PC-9 (cell line): Measurements from ENCODE around the gene TBRG4. TPM values are rescaled to one million over a fixed set of nuclear protein-coding genes. Genes with fewer than 3 reads are reported as not detected.

Source experiments
- BruUV-seq: library from RNA; stranded (reverse); fragments of 400-500 nt; replicated peaks from 2 replicates; lab custom pipeline; 2021; lab: Mats Ljungman, UMichigan
- CTCF ChIA-PET: fragments of 300-600 bp; sonication (Branson Sonifier 250); formaldehyde crosslinking; loops from one replicate; lab custom pipeline; 2022; ENCODE audit warnings: antibody characterized with exemption; lab: Charles Lee
- POLR2A ChIA-PET: fragments of 300-600 bp; sonication (Branson Sonifier 250); formaldehyde crosslinking; loops from one replicate; lab custom pipeline; 2022; ENCODE audit warnings: antibody characterized with exemption; ENCODE audit not compliant: unreplicated experiment; lab: Charles Lee
- DNase-seq, 2 experiments: peaks; one replicate each; pipeline versions ENCODE4 v3.0.0 to v3.0.0-alpha.2; 2015 to 2022; ENCODE audit warnings: mixed read lengths in 1 of 2
- H2AFZ ChIP-seq: fragments of 200-600 bp; sonication (generic); 2 replicates; pipeline ENCODE4 v1.8.1; 2017; ENCODE audit warnings: antibody characterized with exemption
- H3F3A ChIP-seq: fragments of 200-600 bp; sonication (generic); 2 replicates; pipeline ENCODE4 v1.8.1; 2017; ENCODE audit warnings: antibody characterized with exemption, mild to moderate bottlenecking, low read depth; ENCODE audit not compliant: insufficient read depth
- H3K27ac ChIP-seq: fragments of 200-600 bp; sonication (generic); 2 replicates; pipeline ENCODE4 v1.6.1; 2016; ENCODE audit warnings: mixed run types
- H3K27me3 ChIP-seq: fragments of 200-600 bp; sonication (generic); 2 replicates; pipeline ENCODE4 v1.6.1; 2016; ENCODE audit warnings: low read depth, mixed run types; ENCODE audit not compliant: insufficient read depth
- H3K36me3 ChIP-seq: fragments of 200-600 bp; sonication (generic); 2 replicates; pipeline ENCODE4 v1.6.1; 2016; ENCODE audit warnings: low read depth, mixed run types
- H3K4me1 ChIP-seq: fragments of 200-600 bp; sonication (generic); replicated peaks from 2 replicates; pipeline ENCODE4 v1.6.1; 2016; ENCODE audit warnings: mixed run types; ENCODE audit not compliant: insufficient read depth
- H3K4me2 ChIP-seq: fragments of 200-600 bp; sonication (generic); 2 replicates; pipeline ENCODE4 v1.6.1; 2017; ENCODE audit warnings: mixed run types
- H3K4me3 ChIP-seq: fragments of 200-600 bp; sonication (generic); 2 replicates; pipeline ENCODE4 v1.6.1; 2016; ENCODE audit warnings: mixed run types
- H3K79me2 ChIP-seq: fragments of 200-600 bp; sonication (generic); 2 replicates; pipeline ENCODE4 v1.6.1; 2017; ENCODE audit warnings: low read depth, mixed run types
- H3K9me2 ChIP-seq: fragments of 200-600 bp; sonication (generic); 2 replicates; pipeline ENCODE4 v1.8.1; 2017; ENCODE audit warnings: mild to moderate bottlenecking; ENCODE audit not compliant: insufficient read depth
- H3K9me3 ChIP-seq: fragments of 200-600 bp; sonication (generic); 2 replicates; pipeline ENCODE4 v1.8.1; 2016; ENCODE audit warnings: low read depth; ENCODE audit not compliant: insufficient read depth
- H4K20me1 ChIP-seq: fragments of 200-600 bp; sonication (generic); 2 replicates; pipeline ENCODE4 v1.8.1; 2017; ENCODE audit not compliant: insufficient read depth
- EZH2 ChIP-seq: fragments of 200-600 bp; sonication (generic); IDR thresholded peaks from 2 replicates; pipeline ENCODE4 v1.8.0; 2017; ENCODE audit warnings: antibody characterized with exemption, low read depth
- intact Hi-C: fragments of 100-400 bp; cut with micrococcal nuclease; formaldehyde crosslinking; loops from one replicate; pipeline ENCODE4 v1.10.0; 2022; ENCODE audit not compliant: unreplicated experiment
- total RNA-seq: library from RNA; stranded (reverse); gene quantifications from 2 replicates; pipeline ENCODE4 v1.2.3, GENCODE V29; 2021
- TF ChIP-seq, protein P1 (sequence below): fragments of 200-600 bp; sonication (generic); conservative IDR thresholded peaks from 2 replicates; pipeline ENCODE4 v1.6.1; 2017; ENCODE audit warnings: mixed run types, antibody characterized with exemption, mild to moderate bottlenecking, moderate library complexity

TBRG4 gene
- total RNA-seq, 1 experiment from 2014 or later, result 120 TPM

DNA sequence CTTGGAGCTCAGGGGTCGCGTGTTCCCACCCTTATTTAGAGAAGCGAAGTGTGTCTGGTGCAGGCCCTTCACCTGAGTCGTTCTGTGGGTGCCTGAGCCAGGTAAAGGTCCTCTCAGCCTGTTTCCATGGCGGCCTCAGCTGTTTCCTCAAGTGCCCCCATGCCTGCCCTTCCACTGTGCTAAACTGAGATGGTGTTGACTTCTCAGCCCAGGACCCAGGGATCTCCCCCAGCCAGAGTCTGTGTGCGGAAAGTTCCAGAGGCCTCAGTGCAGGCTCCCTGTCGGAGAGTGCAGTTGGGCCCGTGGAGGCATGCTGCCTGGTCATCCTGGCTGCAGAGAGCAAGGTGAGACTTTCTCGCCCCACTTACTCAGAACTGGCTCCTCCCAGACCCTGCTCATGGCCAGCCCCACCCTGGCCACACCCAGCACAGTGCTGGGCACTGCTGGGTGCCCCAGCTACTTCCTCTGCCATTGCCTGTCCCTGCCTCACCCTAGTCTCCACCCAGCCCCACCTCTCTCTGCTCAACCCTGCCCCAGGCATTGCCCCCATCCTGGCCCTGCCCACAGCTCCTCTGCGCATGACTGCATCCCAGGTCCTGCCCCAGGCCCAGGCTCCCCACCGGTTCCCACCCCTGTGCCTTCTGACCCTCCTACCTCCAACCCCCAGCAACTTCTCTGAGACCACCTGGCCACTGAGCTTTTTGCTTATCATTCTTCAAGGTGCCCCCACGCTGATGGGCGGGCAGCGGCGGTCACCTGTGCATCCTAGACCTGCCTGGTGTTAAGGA lies 43.1 kb downstream of the TBRG4 start:
- no peak for DNase-seq
- Histone ChIP-seq H3K4me2 (no peak overlapping the region), H3K27me3 (no peaks in the 10 kb centered on the region), H3K4me1 (peaks cover 4% of the 10 kb centered on the region), H4K20me1 (no peaks in the 10 kb centered on the region), H3K9me2 (no peaks in the 10 kb centered on the region), H3K4me3 (no peak overlapping the region), H3K27ac (no peak overlapping the region), H2AFZ (no peak overlapping the region), H3K36me3 (peaks cover 7% of the 10 kb centered on the region; the same call in 1 of the 2 replicates), H3K9me3 (no peaks in the 10 kb centered on the region), H3K79me2 (no peaks in the 10 kb centered on the region), H3F3A (peaks cover 11% of the 10 kb centered on the region; the same call in 1 of the 2 replicates)
- ChIA-PET POLR2A (no interaction called here), CTCF (no interaction called here)
- intact Hi-C loops, result no loop called here
- TF ChIP-seq, protein P1, sequence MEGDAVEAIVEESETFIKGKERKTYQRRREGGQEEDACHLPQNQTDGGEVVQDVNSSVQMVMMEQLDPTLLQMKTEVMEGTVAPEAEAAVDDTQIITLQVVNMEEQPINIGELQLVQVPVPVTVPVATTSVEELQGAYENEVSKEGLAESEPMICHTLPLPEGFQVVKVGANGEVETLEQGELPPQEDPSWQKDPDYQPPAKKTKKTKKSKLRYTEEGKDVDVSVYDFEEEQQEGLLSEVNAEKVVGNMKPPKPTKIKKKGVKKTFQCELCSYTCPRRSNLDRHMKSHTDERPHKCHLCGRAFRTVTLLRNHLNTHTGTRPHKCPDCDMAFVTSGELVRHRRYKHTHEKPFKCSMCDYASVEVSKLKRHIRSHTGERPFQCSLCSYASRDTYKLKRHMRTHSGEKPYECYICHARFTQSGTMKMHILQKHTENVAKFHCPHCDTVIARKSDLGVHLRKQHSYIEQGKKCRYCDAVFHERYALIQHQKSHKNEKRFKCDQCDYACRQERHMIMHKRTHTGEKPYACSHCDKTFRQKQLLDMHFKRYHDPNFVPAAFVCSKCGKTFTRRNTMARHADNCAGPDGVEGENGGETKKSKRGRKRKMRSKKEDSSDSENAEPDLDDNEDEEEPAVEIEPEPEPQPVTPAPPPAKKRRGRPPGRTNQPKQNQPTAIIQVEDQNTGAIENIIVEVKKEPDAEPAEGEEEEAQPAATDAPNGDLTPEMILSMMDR, result no peak
- no peak for TF ChIP-seq EZH2
- no TSS peak for BruUV-seq

DNA sequence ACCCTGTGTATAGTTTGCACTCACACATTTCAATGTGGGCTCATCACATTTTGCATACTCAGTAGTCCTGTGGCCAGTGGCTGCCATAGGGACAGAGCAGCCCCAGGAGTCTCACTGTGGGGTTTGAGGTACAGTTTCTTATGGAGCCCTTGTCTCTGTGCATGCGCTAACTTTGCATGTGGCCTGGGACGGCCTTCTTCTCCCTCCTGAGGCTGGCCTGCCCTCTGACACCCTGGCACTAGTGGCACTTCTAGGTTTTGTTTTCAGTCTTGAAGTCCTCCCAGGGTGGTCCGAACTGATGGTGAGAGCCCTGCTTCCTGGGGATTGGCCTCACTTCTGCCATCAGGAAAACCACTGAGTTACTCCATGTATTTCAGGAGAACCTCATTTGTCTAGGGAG lies 43.9 kb downstream of the TBRG4 start:
- Histone ChIP-seq H3K36me3 (peaks cover 7% of the 10 kb centered on the region; the same call in 1 of the 2 replicates), H4K20me1 (no peaks in the 10 kb centered on the region), H3K4me3 (no peak overlapping the region), H3K4me1 (no peaks in the 10 kb centered on the region), H2AFZ (no peak overlapping the region), H3K9me2 (no peaks in the 10 kb centered on the region), H3K79me2 (no peaks in the 10 kb centered on the region), H3K27ac (no peak overlapping the region), H3F3A (peaks cover 6% of the 10 kb centered on the region; the same call in 1 of the 2 replicates), H3K9me3 (no peaks in the 10 kb centered on the region), H3K4me2 (no peak overlapping the region), H3K27me3 (no peaks in the 10 kb centered on the region)
- TF ChIP-seq, protein P1, result no peak
- TF ChIP-seq EZH2, result no peak
- ChIA-PET POLR2A (no interaction called here), CTCF (no interaction called here)
- BruUV-seq, result no TSS peak
- intact Hi-C loops, result no loop called here
- no peak for DNase-seq

DNA sequence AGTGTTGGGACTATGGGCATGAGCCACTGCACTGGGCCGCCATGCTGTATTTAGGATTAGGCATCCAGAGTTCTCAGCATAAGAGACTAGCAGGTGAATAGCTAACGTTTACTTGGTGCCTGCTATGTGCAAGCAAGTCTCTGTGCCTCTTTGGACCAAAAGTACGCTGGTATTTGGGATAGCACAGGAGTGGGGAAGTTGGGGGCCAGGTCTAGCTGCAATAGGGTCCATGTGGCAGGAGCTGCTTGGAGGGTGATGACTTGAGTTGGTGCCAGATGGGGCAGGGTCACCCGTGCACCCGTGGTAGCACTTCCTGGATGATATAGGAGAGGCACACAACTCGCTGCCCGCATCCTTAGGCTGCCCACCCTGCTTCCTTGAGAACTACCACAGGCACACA lies 45.1 kb downstream of the TBRG4 start:
- intact Hi-C loops, result no loop called here
- no peak for DNase-seq
- H3K9me2 ChIP-seq, result no peaks in the 10 kb centered on the region
- H3K4me1 ChIP-seq, result no peaks in the 10 kb centered on the region
- H3K27ac ChIP-seq, result no peak overlapping the region
- no peaks in the 10 kb centered on the region for H3K27me3 ChIP-seq
- H2AFZ ChIP-seq, result no peak overlapping the region
- ChIA-PET POLR2A (interaction anchor here (1.0 kb wide), 1 partner anchor 89 kb away, joined by 7 read pairs; no protein-coding TSS in a partner anchor), CTCF (no interaction called here)
- 0 out of 2 replicates have a peak, but pooled peaks cover 7% of the 10 kb centered on the region for H3K36me3 ChIP-seq
- no peak overlapping the region for H3K4me2 ChIP-seq
- no peak overlapping the region for H3K4me3 ChIP-seq
- no peaks in the 10 kb centered on the region; the same call in 1 of the 2 replicates for H4K20me1 ChIP-seq
- peaks cover 5% of the 10 kb centered on the region; the same call in 1 of the 2 replicates for H3F3A ChIP-seq
- no peaks in the 10 kb centered on the region for H3K9me3 ChIP-seq
- TF ChIP-seq, protein P1, result no peak
- TF ChIP-seq EZH2, result no peak
- peaks cover 9% of the 10 kb centered on the region; the same call in 1 of the 2 replicates for H3K79me2 ChIP-seq
- no TSS peak for BruUV-seq
